Chondrocyte (in vitro differentiated cells): Measurements from ENCODE around the gene TMCO6. TPM values are rescaled to one million over a fixed set of nuclear protein-coding genes. Genes with fewer than 3 reads are reported as not detected.
"Not testable (repeated sequence)": the region's sequence is repeated elsewhere in the genome, so short reads cannot be mapped to it uniquely, and the experiment has no call there.

Source experiments
- DNase-seq: peaks from one replicate; pipeline ENCODE4 v3.0.0; 2021; ENCODE audit warnings: mixed read lengths, low spot score
- H3K27ac Mint-ChIP-seq: one replicate; pipeline ENCODE4 v1.8.0; 2021; ENCODE audit warnings: mild to moderate bottlenecking, moderate library complexity, mixed read lengths; ENCODE audit not compliant: unreplicated experiment
- H3K27me3 Mint-ChIP-seq: 2 replicates; pipeline ENCODE4 v1.8.0; 2021; ENCODE audit warnings: low read depth, mixed read lengths
- H3K36me3 Mint-ChIP-seq: 2 replicates; pipeline ENCODE4 v1.8.0; 2021; ENCODE audit warnings: low read depth, mixed read lengths
- H3K4me1 Mint-ChIP-seq: 2 replicates; pipeline ENCODE4 v1.8.0; 2021; ENCODE audit warnings: low read depth, mild to moderate bottlenecking, mixed read lengths
- H3K4me3 Mint-ChIP-seq: one replicate; pipeline ENCODE4 v1.8.0; 2021; ENCODE audit warnings: mild to moderate bottlenecking, moderate library complexity, mixed read lengths; ENCODE audit not compliant: unreplicated experiment
- H3K9me3 Mint-ChIP-seq: 2 replicates; pipeline ENCODE4 v1.8.0; 2021; ENCODE audit warnings: low read depth, mixed read lengths
- CTCF ChIP-seq: fragments of 200-600 bp; sonication (generic); IDR thresholded peaks from 2 replicates; pipeline ENCODE4 v1.5.0; 2021; ENCODE audit warnings: antibody characterized with exemption, mild to moderate bottlenecking, moderate library complexity
- total RNA-seq: library from RNA; stranded (reverse); gene quantifications from 3 replicates; pipeline ENCODE4 v1.2.1, GENCODE V29; 2021

Gene TMCO6
- total RNA-seq, 1 donor from 2014 or later = 6.6 TPM

- Mint-ChIP-seq H3K36me3 (no peaks in the 10 kb centered on the region), H3K9me3 (peaks cover 2% of the 10 kb centered on the region), H3K27ac (no peak overlapping the region), H3K4me1 (peaks cover 4% of the 10 kb centered on the region), H3K27me3 (peaks cover 7% of the 10 kb centered on the region), H3K4me3 (no peak overlapping the region)
- no peak for TF ChIP-seq CTCF
- DNase-seq = no peak
Measured at GRCh38 chr5:140611020-140611521, 28.2 kb upstream of the TMCO6 start.

- peaks cover 4% of the 10 kb centered on the region for H3K9me3 Mint-ChIP-seq
- no peak for TF ChIP-seq CTCF
- peaks cover 3% of the 10 kb centered on the region for H3K36me3 Mint-ChIP-seq
- peaks cover 34% of the 10 kb centered on the region for H3K27me3 Mint-ChIP-seq
- DNase-seq = no peak
- H3K27ac Mint-ChIP-seq = no peak overlapping the region
- no peak overlapping the region for H3K4me3 Mint-ChIP-seq
- no peaks in the 10 kb centered on the region for H3K4me1 Mint-ChIP-seq
Measured at GRCh38 chr5:140622301-140622700, 16.9 kb upstream of the TMCO6 start.

- peaks cover 31% of the 10 kb centered on the region for H3K27me3 Mint-ChIP-seq
- not testable (repeated sequence) for H3K9me3 Mint-ChIP-seq, H3K4me1 Mint-ChIP-seq, H3K36me3 Mint-ChIP-seq, H3K27ac Mint-ChIP-seq, H3K4me3 Mint-ChIP-seq, DNase-seq
Measured at GRCh38 chr5:140623061-140623460, 16.2 kb upstream of the TMCO6 start.

GRCh38 chr5:140624886-140625285 is 14.4 kb upstream of the TMCO6 start:
- peaks cover 11% of the 10 kb centered on the region for H3K9me3 Mint-ChIP-seq
- DNase-seq, H3K36me3 Mint-ChIP-seq, H3K27ac Mint-ChIP-seq, H3K4me3 Mint-ChIP-seq, H3K4me1 Mint-ChIP-seq: not testable (repeated sequence)
- peaks cover 17% of the 10 kb centered on the region for H3K27me3 Mint-ChIP-seq

GRCh38 chr5:140627972-140628371 is 11.3 kb upstream of the TMCO6 start:
- H3K4me1 Mint-ChIP-seq = peaks cover 3% of the 10 kb centered on the region
- no peak for DNase-seq
- no peak overlapping the region for H3K4me3 Mint-ChIP-seq
- no peak for TF ChIP-seq CTCF
- H3K36me3 Mint-ChIP-seq = peaks cover 1% of the 10 kb centered on the region
- no peak overlapping the region for H3K27ac Mint-ChIP-seq
- H3K27me3 Mint-ChIP-seq = peaks cover 2% of the 10 kb centered on the region
- peaks cover 11% of the 10 kb centered on the region for H3K9me3 Mint-ChIP-seq

GRCh38 chr5:140628711-140629110 is 10.5 kb upstream of the TMCO6 start:
- TF ChIP-seq CTCF = no peak
- peaks cover 1% of the 10 kb centered on the region for H3K36me3 Mint-ChIP-seq
- no peak overlapping the region for H3K4me3 Mint-ChIP-seq
- peaks cover 2% of the 10 kb centered on the region for H3K27me3 Mint-ChIP-seq
- H3K4me1 Mint-ChIP-seq = peaks cover 3% of the 10 kb centered on the region
- peaks cover 11% of the 10 kb centered on the region for H3K9me3 Mint-ChIP-seq
- H3K27ac Mint-ChIP-seq = no peak overlapping the region
- no peak for DNase-seq
